ENCODE results near the gene C16orf89.

The C16orf89 gene

DNA sequence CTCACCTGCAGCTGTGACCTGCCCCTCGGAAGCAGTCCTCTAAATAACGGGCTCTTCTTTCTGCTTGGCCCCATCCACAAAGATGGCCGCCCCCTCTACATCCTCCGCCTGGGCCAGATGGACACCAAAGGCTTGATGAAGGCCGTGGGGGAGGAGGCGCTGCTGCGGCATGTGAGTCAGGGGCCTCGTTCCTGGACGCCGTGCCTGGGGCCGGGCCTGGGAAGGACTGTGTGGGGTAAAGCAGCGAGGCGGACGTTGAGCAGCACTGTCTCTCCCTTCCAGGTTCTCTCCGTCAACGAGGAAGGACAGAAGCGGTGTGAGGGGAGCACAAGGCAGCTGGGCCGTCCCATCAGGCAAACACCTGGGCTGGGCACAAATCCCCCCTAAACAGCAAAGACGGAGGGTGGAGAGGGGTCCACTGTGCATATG is 65.2 kb downstream of the C16orf89 start:
- no peak overlapping the region for H3K4me3 ChIP-seq (replicated peaks; ENCODE audit: low read depth, low read length)
- TF ChIP-seq, protein P1, sequence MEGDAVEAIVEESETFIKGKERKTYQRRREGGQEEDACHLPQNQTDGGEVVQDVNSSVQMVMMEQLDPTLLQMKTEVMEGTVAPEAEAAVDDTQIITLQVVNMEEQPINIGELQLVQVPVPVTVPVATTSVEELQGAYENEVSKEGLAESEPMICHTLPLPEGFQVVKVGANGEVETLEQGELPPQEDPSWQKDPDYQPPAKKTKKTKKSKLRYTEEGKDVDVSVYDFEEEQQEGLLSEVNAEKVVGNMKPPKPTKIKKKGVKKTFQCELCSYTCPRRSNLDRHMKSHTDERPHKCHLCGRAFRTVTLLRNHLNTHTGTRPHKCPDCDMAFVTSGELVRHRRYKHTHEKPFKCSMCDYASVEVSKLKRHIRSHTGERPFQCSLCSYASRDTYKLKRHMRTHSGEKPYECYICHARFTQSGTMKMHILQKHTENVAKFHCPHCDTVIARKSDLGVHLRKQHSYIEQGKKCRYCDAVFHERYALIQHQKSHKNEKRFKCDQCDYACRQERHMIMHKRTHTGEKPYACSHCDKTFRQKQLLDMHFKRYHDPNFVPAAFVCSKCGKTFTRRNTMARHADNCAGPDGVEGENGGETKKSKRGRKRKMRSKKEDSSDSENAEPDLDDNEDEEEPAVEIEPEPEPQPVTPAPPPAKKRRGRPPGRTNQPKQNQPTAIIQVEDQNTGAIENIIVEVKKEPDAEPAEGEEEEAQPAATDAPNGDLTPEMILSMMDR (IDR thresholded peaks at IDR 0.05; ENCODE audit: low read length, missing control alignments), result no peak
- no peak for DNase-seq (ENCODE audit: low read depth)

GRCh38 chr16:4994719-4995434 is 70.9 kb downstream of the C16orf89 start:
- no peak for DNase-seq (ENCODE audit: low read depth)
- H3K4me3 ChIP-seq (replicated peaks; ENCODE audit: low read depth, low read length), result no peak overlapping the region
- TF ChIP-seq, protein P1 (IDR thresholded peaks at IDR 0.05; ENCODE audit: low read length, missing control alignments), result no peak
